Upper lobe of right lung (tissue), 1 donor: ENCODE data around the gene NRL. TPM values are rescaled to one million over a fixed set of nuclear protein-coding genes. Genes with fewer than 3 reads are reported as not detected.

Experiments
- ATAC-seq: fragments of 200-7000 bp; cut with Tn5 transposase; one replicate; pipeline ENCODE4 v1.9.1; 2020; ENCODE audit warnings: mild to moderate bottlenecking, moderate library complexity
- DNase-seq: peaks from one replicate; pipeline ENCODE4 v3.0.0-alpha.2; 2020
- H3K27ac ChIP-seq: fragments of 200-600 bp; one replicate; pipeline ENCODE4 v1.8.0; 2022
- H3K27me3 ChIP-seq: fragments of 200-600 bp; one replicate; pipeline ENCODE4 v1.8.0; 2022; ENCODE audit warnings: mild to moderate bottlenecking
- H3K36me3 ChIP-seq: fragments of 200-600 bp; one replicate; pipeline ENCODE4 v1.8.0; 2022
- H3K4me1 ChIP-seq: fragments of 200-600 bp; one replicate; pipeline ENCODE4 v1.8.0; 2022
- H3K4me3 ChIP-seq: fragments of 200-600 bp; one replicate; pipeline ENCODE4 v1.8.0; 2022; ENCODE audit warnings: mild to moderate bottlenecking
- H3K9me3 ChIP-seq: fragments of 200-600 bp; one replicate; pipeline ENCODE4 v1.8.0; 2022
- CTCF ChIP-seq: fragments of 200-600 bp; IDR thresholded peaks from one replicate; pipeline ENCODE4 v1.8.0; 2022; ENCODE audit warnings: antibody characterized with exemption
- intact Hi-C: fragments of 100-400 bp; cut with DNase I; formaldehyde crosslinking; loops from one replicate; pipeline ENCODE4 v1.11.0; 2022
- long read RNA-seq: library from polyadenylated mRNA; unstranded; transcript quantifications from one replicate; pipeline ENCODE4 v2.0.0, GENCODE V29; 2021
- total RNA-seq: library from RNA; stranded (reverse); fragmentation: NEBNext Ultra II Directional; extraction: Animal tissue kit (Norgen Biotek cat#: 25700); gene quantifications from one replicate; pipeline ENCODE4 v1.2.1, GENCODE V29; 2021
- donor health status: DM: no; HTN: yes; CAD: no; lungs with severe emphysema.

NRL gene
- total RNA-seq: 2.8 TPM
- long read RNA-seq, partial matches to known transcripts: 0 of 5 reads
- long read RNA-seq, other reads (novel, unspliced or antisense): 2 of 5 reads

GRCh38 chr14:24114532-24115421, at the start of gene NRL, which contains the start of gene DCAF11:
Gene NRL (minus strand): TSS chr14:24114949. CDS start chr14:24082848, 32,101 bp downstream.
Gene DCAF11 (plus strand): TSS chr14:24114777. CDS start chr14:24115595, 818 bp downstream.
- Histone ChIP-seq H3K4me1 (peaks cover 15% of the 10 kb centered on the region), H3K4me3 (peak within 1 kb of the TSS; percentile 73), H3K27ac (peak within 1 kb of the TSS; percentile 99), H3K9me3 (no peaks in the 10 kb centered on the region), H3K27me3 (no peaks in the 10 kb centered on the region), H3K36me3 (peaks cover 33% of the 10 kb centered on the region)
- DNase-seq (peak; percentile 99), ATAC-seq (peak; percentile 93)
- intact Hi-C loops: no loop called here
- no peak for TF ChIP-seq CTCF

- Histone ChIP-seq H3K9me3 (no peaks in the 10 kb centered on the region), H3K27me3 (no peaks in the 10 kb centered on the region), H3K4me3 (peak overlapping the region; percentile 64), H3K4me1 (peaks cover 23% of the 10 kb centered on the region), H3K27ac (peak overlapping the region; percentile 88), H3K36me3 (peaks cover 74% of the 10 kb centered on the region)
- no peak for TF ChIP-seq CTCF
- ATAC-seq (peak; percentile 1), DNase-seq (no peak)
- intact Hi-C loops: no loop called here
Measured at GRCh38 chr14:24162093-24162492, 47.3 kb upstream of the NRL start.

DNA sequence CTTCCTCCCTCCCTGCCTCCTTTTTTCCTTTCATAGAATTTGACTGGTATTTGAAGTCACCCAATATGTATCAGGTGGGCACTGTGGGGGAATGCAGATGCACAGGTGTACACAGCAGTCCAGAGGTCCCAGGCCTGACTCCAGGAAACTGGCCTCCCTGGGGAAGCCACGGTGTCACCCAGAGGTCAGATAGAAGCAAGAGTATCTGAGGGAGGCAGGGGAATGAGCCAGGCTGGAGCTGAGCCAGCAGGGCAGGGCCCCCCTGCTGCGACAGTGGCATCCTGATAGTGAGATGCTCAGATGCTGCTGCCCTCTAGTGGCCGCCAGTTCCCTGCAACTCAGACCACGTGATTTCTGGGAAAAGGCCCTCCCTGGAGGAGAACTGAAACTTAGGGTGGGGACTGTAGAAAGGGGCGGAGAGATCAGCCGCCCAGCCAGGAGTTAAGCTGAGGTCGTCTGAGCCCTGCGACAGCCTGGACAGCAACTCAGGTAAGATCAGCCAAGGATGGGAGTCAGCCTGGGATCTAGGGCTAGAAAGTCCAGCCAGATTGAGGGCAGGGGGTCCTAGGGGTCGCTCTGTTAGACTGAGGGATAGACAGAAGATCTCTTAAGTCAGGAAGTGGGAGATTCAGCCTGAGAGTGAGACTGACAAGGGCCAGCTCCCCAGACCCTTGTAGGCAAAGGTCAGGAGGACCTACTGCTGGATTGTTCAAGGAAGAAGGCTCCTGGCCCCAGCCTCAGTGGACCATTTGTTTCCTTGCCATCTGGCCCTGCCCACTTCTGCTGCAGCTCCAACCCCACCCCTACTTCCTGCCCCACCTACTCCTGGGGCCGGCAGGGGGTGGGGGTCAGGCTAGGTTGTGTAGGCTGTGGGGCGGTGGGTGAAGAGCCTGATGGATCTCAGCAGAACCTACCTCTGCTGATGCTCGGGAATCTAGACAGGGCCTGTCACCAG, 46.4 kb upstream of the NRL start, which contains the start of gene IRF9:
Gene IRF9, plus strand, starts transcription at position 416 of the 955 bp plus-strand sequence. CDS start 880 bp downstream, outside the sequence.
- Histone ChIP-seq H3K9me3 (no peaks in the 10 kb centered on the region), H3K4me1 (peaks cover 23% of the 10 kb centered on the region), H3K27me3 (no peaks in the 10 kb centered on the region), H3K36me3 (peaks cover 74% of the 10 kb centered on the region), H3K4me3 (peak within 1 kb of the TSS; percentile 64), H3K27ac (peak within 1 kb of the TSS; percentile 88)
- DNase-seq: peak; percentile 96
- ATAC-seq: peak; percentile 94
- TF ChIP-seq CTCF: peak; percentile 94
- intact Hi-C loops: no loop called here

DNA sequence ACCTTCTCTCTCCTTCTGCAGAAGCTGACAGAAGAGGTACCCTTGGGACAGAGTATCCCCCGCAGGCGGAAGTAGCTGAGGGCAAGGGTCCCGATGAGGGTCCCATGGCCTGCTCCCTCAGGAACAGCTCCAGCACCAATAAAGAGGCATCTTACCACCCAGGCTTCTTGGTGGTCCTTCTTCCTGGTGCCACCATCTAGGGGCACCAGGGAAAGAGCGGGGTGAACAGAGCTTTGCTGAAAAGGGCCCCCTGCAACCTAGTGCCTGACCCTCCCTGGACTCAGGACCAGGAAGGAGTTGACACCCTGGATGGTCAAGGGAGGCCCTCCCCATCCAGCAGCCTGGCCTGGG, 45.7 kb upstream of the NRL start:
- no peak for TF ChIP-seq CTCF
- intact Hi-C loops: no loop called here
- no peak for DNase-seq
- Histone ChIP-seq H3K9me3 (no peaks in the 10 kb centered on the region), H3K4me1 (peaks cover 23% of the 10 kb centered on the region), H3K4me3 (no peak overlapping the region), H3K27me3 (no peaks in the 10 kb centered on the region), H3K36me3 (peaks cover 74% of the 10 kb centered on the region), H3K27ac (peak overlapping the region; percentile 88)
- no peak for ATAC-seq

DNA sequence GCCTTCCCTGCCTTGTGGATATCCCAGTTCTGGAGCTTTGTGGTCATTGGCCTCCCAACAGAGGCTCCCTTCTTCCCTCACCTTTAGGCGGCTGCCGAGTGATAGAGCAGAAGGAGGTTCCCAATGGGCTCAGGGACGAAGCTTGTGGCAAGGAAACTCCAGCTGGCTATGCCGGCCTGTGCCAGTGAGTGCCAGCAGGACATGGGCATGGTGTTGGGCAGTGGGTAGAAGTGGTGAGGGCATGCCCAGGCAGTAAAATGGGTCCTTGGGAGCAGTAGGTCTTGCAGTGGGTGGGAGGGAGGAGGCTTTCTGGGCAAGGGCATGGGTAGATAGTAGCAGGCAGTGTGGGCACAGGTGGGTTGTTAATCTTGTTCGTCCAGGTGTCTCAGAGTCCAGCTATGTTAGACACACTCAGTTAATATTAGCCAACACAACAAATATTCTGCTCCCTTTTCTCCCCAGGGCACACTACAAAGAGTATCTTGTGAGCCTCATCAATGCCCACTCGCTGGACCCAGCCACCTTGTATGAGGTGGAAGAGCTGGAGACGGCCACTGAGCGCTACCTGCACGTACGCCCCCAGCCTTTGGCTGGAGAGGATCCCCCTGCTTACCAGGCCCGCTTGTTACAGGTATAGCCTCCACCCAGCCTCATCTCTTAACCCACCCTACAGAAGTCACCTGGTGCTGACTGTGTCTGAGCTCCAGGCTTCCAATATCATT, 45.2 kb upstream of the NRL start:
- H3K27me3 ChIP-seq: no peaks in the 10 kb centered on the region
- no peaks in the 10 kb centered on the region for H3K9me3 ChIP-seq
- no peak for ATAC-seq
- peaks cover 74% of the 10 kb centered on the region for H3K36me3 ChIP-seq
- TF ChIP-seq CTCF: no peak
- no peak for DNase-seq
- H3K27ac ChIP-seq: peak overlapping the region; percentile 88
- H3K4me1 ChIP-seq: peaks cover 23% of the 10 kb centered on the region
- intact Hi-C loops: no loop called here
- no peak overlapping the region for H3K4me3 ChIP-seq
